ENCODE measurements around the gene PTPRN2. TPM values are rescaled to one million over a fixed set of nuclear protein-coding genes. Genes with fewer than 3 reads are reported as not detected.

Gene PTPRN2
- total and polyA plus RNA-seq, 2 donors (not counting 3 experiments of a cell fraction or from before 2014, with no cell fraction given): 0.62 to 0.88 TPM

GRCh38 chr7:158272509-158273137, 315.0 kb downstream of the PTPRN2 start:
- Histone ChIP-seq H3K79me2 (ENCODE audit: control insufficient read depth, insufficient read depth, low read length) (no peaks in the 10 kb centered on the region), H3K36me3 (ENCODE audit: control insufficient read depth in 2 of 2, extremely low read depth in 1 of 2, insufficient read depth in 2 of 2, low read length in 2 of 2) (no peaks in the 10 kb centered on the region), H3K9me3 (replicated peaks; ENCODE audit: control insufficient read depth, insufficient read depth, low read length) (peaks cover 9% of the 10 kb centered on the region), H4K20me1 (replicated peaks; ENCODE audit: control insufficient read depth, extremely low read depth, insufficient read depth, low read length) (no peaks in the 10 kb centered on the region), H3K4me2 (ENCODE audit: insufficient read depth, low read length) (no peak overlapping the region), H3K9ac (replicated peaks; ENCODE audit: extremely low read depth, insufficient read depth, low read length) (no peak overlapping the region), H3K27ac (ENCODE audit: insufficient read depth, low read depth, low read length) (no peak overlapping the region), H3K9me1 (replicated peaks; ENCODE audit: control insufficient read depth, extremely low read depth, insufficient read depth, low read length) (no peaks in the 10 kb centered on the region), H2AFZ (ENCODE audit: low read depth, low read length) (no peak overlapping the region), H3K4me1 (ENCODE audit: control insufficient read depth, extremely low read depth, insufficient read depth, low read length) (no peaks in the 10 kb centered on the region), H3K4me3 (replicated peaks in 1 of 3; ENCODE audit: insufficient read depth in 1 of 3, low read depth in 1 of 3, low read length in 3 of 3) (no peak overlapping the region), H3K27me3 (ENCODE audit: control insufficient read depth in 2 of 2, insufficient read depth in 2 of 2, low read length in 2 of 2) (no peaks in the 10 kb centered on the region)
- no TSS peak for BruUV-seq (replicated peaks)
- no peak for TF ChIP-seq POLR2AphosphoS5 (IDR thresholded peaks at IDR 0.05; ENCODE audit: insufficient read depth, low read depth, low read length)
- TF ChIP-seq, protein P1, sequence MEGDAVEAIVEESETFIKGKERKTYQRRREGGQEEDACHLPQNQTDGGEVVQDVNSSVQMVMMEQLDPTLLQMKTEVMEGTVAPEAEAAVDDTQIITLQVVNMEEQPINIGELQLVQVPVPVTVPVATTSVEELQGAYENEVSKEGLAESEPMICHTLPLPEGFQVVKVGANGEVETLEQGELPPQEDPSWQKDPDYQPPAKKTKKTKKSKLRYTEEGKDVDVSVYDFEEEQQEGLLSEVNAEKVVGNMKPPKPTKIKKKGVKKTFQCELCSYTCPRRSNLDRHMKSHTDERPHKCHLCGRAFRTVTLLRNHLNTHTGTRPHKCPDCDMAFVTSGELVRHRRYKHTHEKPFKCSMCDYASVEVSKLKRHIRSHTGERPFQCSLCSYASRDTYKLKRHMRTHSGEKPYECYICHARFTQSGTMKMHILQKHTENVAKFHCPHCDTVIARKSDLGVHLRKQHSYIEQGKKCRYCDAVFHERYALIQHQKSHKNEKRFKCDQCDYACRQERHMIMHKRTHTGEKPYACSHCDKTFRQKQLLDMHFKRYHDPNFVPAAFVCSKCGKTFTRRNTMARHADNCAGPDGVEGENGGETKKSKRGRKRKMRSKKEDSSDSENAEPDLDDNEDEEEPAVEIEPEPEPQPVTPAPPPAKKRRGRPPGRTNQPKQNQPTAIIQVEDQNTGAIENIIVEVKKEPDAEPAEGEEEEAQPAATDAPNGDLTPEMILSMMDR (IDR thresholded peaks at IDR 0.05; ENCODE audit: extremely low read depth in 1 of 2, insufficient read depth in 1 of 2, low read depth in 1 of 2, low read length in 2 of 2): no peak
- no peak for TF ChIP-seq EZH2 (IDR thresholded peaks at IDR 0.05; ENCODE audit: borderline replicate concordance, low read depth, low read length, severe bottlenecking)
- TF ChIP-seq GATA2 (IDR thresholded peaks at IDR 0.05; ENCODE audit: insufficient read depth, insufficient read length, low read depth, low read length): no peak
- TF ChIP-seq, protein P2, sequence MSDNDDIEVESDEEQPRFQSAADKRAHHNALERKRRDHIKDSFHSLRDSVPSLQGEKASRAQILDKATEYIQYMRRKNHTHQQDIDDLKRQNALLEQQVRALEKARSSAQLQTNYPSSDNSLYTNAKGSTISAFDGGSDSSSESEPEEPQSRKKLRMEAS (IDR thresholded peaks at IDR 0.05; ENCODE audit: insufficient read depth, insufficient read length): no peak
- no peak for TF ChIP-seq JUN (IDR thresholded peaks at IDR 0.05; ENCODE audit: borderline replicate concordance, insufficient read depth, insufficient read length, low read depth)
- no peak for TF ChIP-seq MYC (IDR thresholded peaks at IDR 0.05; ENCODE audit: low read depth, low read length)
- no peak for TF ChIP-seq FOS (IDR thresholded peaks at IDR 0.05; ENCODE audit: borderline replicate concordance, insufficient read depth, low read length)
- TF ChIP-seq POLR2A (IDR thresholded peaks at IDR 0.05; ENCODE audit: low read depth, low read length): no peak
- ChIA-PET CTCF (no interaction called here), POLR2A (no interaction called here)
- intact Hi-C loops (cut with micrococcal nuclease) (no loop called here), dilution Hi-C loops (cut with MboI; ENCODE audit: extremely low pct_ligation_motif_present, low sequenced_read_pairs) (no loop called here)
- DNase-seq (ENCODE audit: low read depth, low spot score): no peak
- FAIRE-seq: no peak

Data from endothelial cell of umbilical vein (primary cell).